Breast epithelium (tissue), 4 donors: ENCODE data around the gene BORCS8. TPM values are rescaled to one million over a fixed set of nuclear protein-coding genes. Genes with fewer than 3 reads are reported as not detected.

Experiments
- DNase-seq, 2 donors: peaks; one replicate each; pipeline ENCODE4 v3.0.0-alpha.2; 2019; ENCODE audit warnings: low spot score in 2 of 2
- H3K27ac ChIP-seq, 2 donors: fragments of 200-600 bp; sonication (generic) in 1 of 2; one replicate each; pipeline ENCODE4 v1.5.1; 2016 to 2019; ENCODE audit warnings: mild to moderate bottlenecking in 1 of 2
- H3K27me3 ChIP-seq, 2 donors: fragments of 200-600 bp; sonication (generic) in 1 of 2; one replicate each; pipeline versions ENCODE4 v1.5.1 to v1.6.0; 2017 to 2019; ENCODE audit warnings: control low read depth in 1 of 2, mild to moderate bottlenecking in 1 of 2
- H3K36me3 ChIP-seq: fragments of 200-600 bp; one replicate; pipeline ENCODE4 v1.5.1; 2019
- H3K4me1 ChIP-seq, 2 donors: fragments of 200-600 bp; sonication (generic); one replicate each; pipeline ENCODE4 v1.5.1; 2016 to 2019; ENCODE audit warnings: control low read depth in 1 of 2
- H3K4me3 ChIP-seq, 3 donors: fragments of 200-600 bp; sonication (generic); 1 replicate in 2 of 3; 2 replicates in 1 of 3; pipeline ENCODE4 v1.5.1; 2016 to 2019; ENCODE audit warnings: mild to moderate bottlenecking in 3 of 3, moderate library complexity in 2 of 3
- H3K9me3 ChIP-seq, 2 donors: fragments of 200-600 bp; sonication (generic) in 1 of 2; one replicate each; pipeline ENCODE4 v1.5.1; 2016 to 2019; ENCODE audit warnings: control low read depth in 1 of 2
- CTCF ChIP-seq, 3 donors: fragments of 450-650 bp; IDR thresholded peaks; one replicate each; pipeline ENCODE4 v1.5.1; 2016 to 2017; ENCODE audit warnings: antibody characterized with exemption in 3 of 3, mild to moderate bottlenecking in 3 of 3, moderate library complexity in 3 of 3
- POLR2A ChIP-seq: fragments of 450-650 bp; IDR thresholded peaks from one replicate; pipeline ENCODE4 v1.6.1; 2016; ENCODE audit warnings: antibody characterized with exemption, mild to moderate bottlenecking, moderate library complexity
- POLR2AphosphoS5 ChIP-seq, 3 donors: sonication (generic); formaldehyde crosslinking; IDR thresholded peaks; one replicate each; pipeline ENCODE4 v1.6.1; 2017; ENCODE audit warnings: antibody characterized with exemption in 3 of 3
- intact Hi-C: fragments of 100-400 bp; cut with DNase I; formaldehyde crosslinking; loops from one replicate; pipeline ENCODE4 v1.15.1; 2023; ENCODE audit warnings: low total_unique reads
- total RNA-seq, 3 donors: library from RNA; depleted of rRNA; stranded (reverse); fragments of >200 nt; gene quantifications; one replicate each; pipeline ENCODE4 v1.1.0, GENCODE V29; 2016

Gene BORCS8
- 10 to 100 TPM; 15.2 to 18.0 (median 16.7) TPM for total RNA-seq

- TF ChIP-seq CTCF (IDR thresholded peaks at IDR 0.05), result peak in 1 of 3 donors; percentile 8
- TF ChIP-seq POLR2A, result peak; percentile 16
- peak; percentile 59 to 87 (median 74) for TF ChIP-seq POLR2AphosphoS5 (IDR thresholded peaks at IDR 0.05)
- H3K9me3 ChIP-seq, result no peaks in the 10 kb centered on the region
- peak within 1 kb of the TSS; percentile 84 to 99 (median 94) for H3K4me3 ChIP-seq
- DNase-seq, result peak; percentile 99
- H3K27me3 ChIP-seq, result no peaks in the 10 kb centered on the region
- H3K27ac ChIP-seq, result peak within 1 kb of the TSS; percentile 99
- peaks cover 7 to 9% of the 10 kb centered on the region in 2 donors for H3K4me1 ChIP-seq
- no peaks in the 10 kb centered on the region for H3K36me3 ChIP-seq
- intact Hi-C loops, result no loop called here
Measured at GRCh38 chr19:19192078-19192882, at the start of gene BORCS8, which contains the start of gene RFXANK. TSS of gene BORCS8 (minus strand) at chr19:19192152. CDS start at chr19:19192117, 35 bp downstream. TSS of gene RFXANK (plus strand) at chr19:19192258. CDS start at chr19:19193947, 1,689 bp downstream.

GRCh38 chr19:19240476-19240875, 48.5 kb upstream of the BORCS8 start:
- TF ChIP-seq POLR2AphosphoS5 (IDR thresholded peaks at IDR 0.05), result no peak
- TF ChIP-seq POLR2A, result no peak
- no peak for TF ChIP-seq CTCF (IDR thresholded peaks at IDR 0.05)
- H3K4me1 ChIP-seq, result no peaks in the 10 kb centered on the region
- peaks cover 3 to 8% of the 10 kb centered on the region in 2 donors for H3K9me3 ChIP-seq
- peaks cover 0 to 8% of the 10 kb centered on the region in 2 donors for H3K27me3 ChIP-seq
- H3K27ac ChIP-seq, result no peak overlapping the region
- intact Hi-C loops, result no loop called here
- H3K4me3 ChIP-seq, result no peak overlapping the region
- DNase-seq, result no peak
- no peaks in the 10 kb centered on the region for H3K36me3 ChIP-seq

GRCh38 chr19:19239675-19240074, 47.7 kb upstream of the BORCS8 start:
- Histone ChIP-seq H3K27ac (no peak overlapping the region), H3K27me3 (peaks cover 0 to 8% of the 10 kb centered on the region in 2 donors), H3K36me3 (no peaks in the 10 kb centered on the region), H3K4me3 (no peak overlapping the region), H3K9me3 (peaks cover 11 to 16% of the 10 kb centered on the region in 2 donors), H3K4me1 (no peaks in the 10 kb centered on the region)
- DNase-seq, result no peak
- intact Hi-C loops, result no loop called here
- TF ChIP-seq POLR2A, result no peak
- TF ChIP-seq CTCF (IDR thresholded peaks at IDR 0.05), result no peak
- no peak for TF ChIP-seq POLR2AphosphoS5 (IDR thresholded peaks at IDR 0.05)

- DNase-seq, result no peak
- peaks cover 21 to 30% of the 10 kb centered on the region in 2 donors for H3K9me3 ChIP-seq
- no peak for TF ChIP-seq POLR2AphosphoS5 (IDR thresholded peaks at IDR 0.05)
- no peak for TF ChIP-seq CTCF (IDR thresholded peaks at IDR 0.05)
- H3K36me3 ChIP-seq, result no peaks in the 10 kb centered on the region
- no peak overlapping the region for H3K27ac ChIP-seq
- H3K4me3 ChIP-seq, result no peak overlapping the region
- H3K27me3 ChIP-seq, result peaks cover 0 to 8% of the 10 kb centered on the region in 2 donors
- H3K4me1 ChIP-seq, result no peaks in the 10 kb centered on the region
- intact Hi-C loops, result no loop called here
Measured at GRCh38 chr19:19238126-19238894, 46.4 kb upstream of the BORCS8 start.

GRCh38 chr19:19236173-19236572, 44.2 kb upstream of the BORCS8 start:
- DNase-seq, result no peak
- TF ChIP-seq POLR2A, result no peak
- H3K36me3 ChIP-seq, result no peaks in the 10 kb centered on the region
- intact Hi-C loops, result no loop called here
- H3K4me3 ChIP-seq, result no peak overlapping the region
- peaks cover 21 to 34% of the 10 kb centered on the region in 2 donors for H3K9me3 ChIP-seq
- no peak overlapping the region for H3K27ac ChIP-seq
- peaks cover 0 to 8% of the 10 kb centered on the region in 2 donors for H3K27me3 ChIP-seq
- no peaks in the 10 kb centered on the region for H3K4me1 ChIP-seq
